Measurements from ENCODE around the gene TREX2. TPM values are rescaled to one million over a fixed set of nuclear protein-coding genes. Genes with fewer than 3 reads are reported as not detected.
A peak's percentile ranks its signal among the peaks of the same experiment; 100 is the strongest.

TREX2 gene
- total and polyA plus RNA-seq, 7 donors = 0.16 to 3.6 (median 1.7) TPM; not detected in 3

DNA sequence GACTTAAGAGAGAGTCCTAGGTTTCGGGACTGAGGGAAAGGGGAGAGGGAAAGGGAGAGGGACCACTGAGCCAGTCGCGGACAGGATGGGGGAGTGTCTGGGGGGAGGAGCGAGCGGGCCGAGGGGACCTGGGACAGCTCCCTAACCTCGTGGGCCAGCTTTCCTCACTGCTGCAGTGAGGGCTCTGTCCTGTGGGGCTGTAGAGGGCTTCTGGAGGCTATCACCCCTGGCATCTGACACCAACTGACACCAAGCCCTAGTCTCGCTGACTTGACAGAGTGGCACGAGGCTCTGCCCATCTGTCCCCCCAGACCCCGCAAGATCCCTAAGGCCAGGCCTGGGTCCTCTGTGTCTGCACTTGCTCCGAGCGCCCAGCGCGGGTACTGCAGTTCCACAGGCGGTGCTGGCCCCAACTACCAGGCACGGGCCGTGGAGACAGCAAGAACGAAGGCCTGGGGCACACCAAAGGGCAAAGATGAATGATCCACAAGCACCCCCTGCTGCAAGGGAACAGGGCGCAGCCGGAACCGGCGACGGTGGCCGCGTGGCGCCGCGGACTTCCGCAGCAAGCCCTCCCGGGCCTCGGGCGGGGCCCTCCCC is 24.1 kb upstream of the TREX2 start:
- no peaks in the 10 kb centered on the region for H3K9me3 ChIP-seq
- TF ChIP-seq, protein P1, sequence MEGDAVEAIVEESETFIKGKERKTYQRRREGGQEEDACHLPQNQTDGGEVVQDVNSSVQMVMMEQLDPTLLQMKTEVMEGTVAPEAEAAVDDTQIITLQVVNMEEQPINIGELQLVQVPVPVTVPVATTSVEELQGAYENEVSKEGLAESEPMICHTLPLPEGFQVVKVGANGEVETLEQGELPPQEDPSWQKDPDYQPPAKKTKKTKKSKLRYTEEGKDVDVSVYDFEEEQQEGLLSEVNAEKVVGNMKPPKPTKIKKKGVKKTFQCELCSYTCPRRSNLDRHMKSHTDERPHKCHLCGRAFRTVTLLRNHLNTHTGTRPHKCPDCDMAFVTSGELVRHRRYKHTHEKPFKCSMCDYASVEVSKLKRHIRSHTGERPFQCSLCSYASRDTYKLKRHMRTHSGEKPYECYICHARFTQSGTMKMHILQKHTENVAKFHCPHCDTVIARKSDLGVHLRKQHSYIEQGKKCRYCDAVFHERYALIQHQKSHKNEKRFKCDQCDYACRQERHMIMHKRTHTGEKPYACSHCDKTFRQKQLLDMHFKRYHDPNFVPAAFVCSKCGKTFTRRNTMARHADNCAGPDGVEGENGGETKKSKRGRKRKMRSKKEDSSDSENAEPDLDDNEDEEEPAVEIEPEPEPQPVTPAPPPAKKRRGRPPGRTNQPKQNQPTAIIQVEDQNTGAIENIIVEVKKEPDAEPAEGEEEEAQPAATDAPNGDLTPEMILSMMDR (IDR thresholded peaks at IDR 0.05) = peak in 1 of 4 experiments; percentile 23
- TF ChIP-seq EP300 (IDR thresholded peaks at IDR 0.05) = no peak
- no peaks in the 10 kb centered on the region for H3K36me3 ChIP-seq
- H3K27ac ChIP-seq = peak overlapping the region; percentile 70 to 86 (median 72)
- peaks cover 0 to 2% (median 0%) of the 10 kb centered on the region in 3 donors for H3K27me3 ChIP-seq
- no peak for DNase-seq
- 0% methylated on average over 32 of the region's 32 CpGs for WGBS, 2 donors
- peak overlapping the region; percentile 41 to 70 (median 62) for H3K4me3 ChIP-seq
- peaks cover 0 to 15% (median 11%) of the 10 kb centered on the region in 4 donors for H3K4me1 ChIP-seq
- intact Hi-C loops (cut with DNase I) = loop anchor here (5.0 to 10.0 kb wide), 2 partner anchors 135 to 528 kb away; partner anchors contain the start of gene ZNF275

DNA sequence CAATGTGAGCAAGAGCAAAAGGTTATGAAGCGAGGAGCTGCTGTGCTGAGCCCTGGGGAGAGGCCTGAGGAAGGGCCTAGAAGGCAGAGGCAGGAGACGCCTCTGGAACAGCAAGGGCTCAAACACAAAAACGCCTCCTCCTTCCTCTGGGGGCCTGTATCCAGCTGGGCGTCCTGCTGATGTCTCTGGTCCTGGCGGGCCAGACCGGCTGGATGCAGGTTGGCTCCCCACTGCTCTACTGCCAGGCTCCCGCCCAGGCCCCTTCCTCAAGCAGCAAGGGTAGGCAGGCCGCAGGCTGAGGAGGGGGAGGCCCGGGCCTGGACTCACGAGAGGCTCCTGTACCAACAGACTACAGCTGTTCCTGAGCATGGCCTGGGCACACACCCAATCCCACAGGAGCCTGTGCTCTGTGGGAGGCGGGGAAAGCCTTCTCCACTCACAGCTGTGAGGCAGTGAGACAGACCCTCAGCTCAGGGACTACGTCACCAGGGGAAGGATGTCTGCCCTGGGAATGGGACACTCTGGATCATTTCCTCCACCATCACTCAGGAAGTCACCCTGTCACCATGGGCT is 22.2 kb upstream of the TREX2 start:
- TF ChIP-seq EP300 (IDR thresholded peaks at IDR 0.05) (no peak), POLR2A (IDR thresholded peaks at IDR 0.05) (no peak), POLR2AphosphoS5 (IDR thresholded peaks at IDR 0.05) (no peak)
- TF ChIP-seq, protein P1 (IDR thresholded peaks at IDR 0.05) = no peak
- H3K27me3 ChIP-seq = peaks cover 0 to 2% (median 0%) of the 10 kb centered on the region in 3 donors
- no peaks in the 10 kb centered on the region for H3K9me3 ChIP-seq
- H3K4me3 ChIP-seq = no peak overlapping the region
- DNase-seq = peak; percentile 84
- 88 to 91% methylated on average over 12 of the region's 12 CpGs for WGBS, 2 donors
- H3K36me3 ChIP-seq = no peaks in the 10 kb centered on the region
- intact Hi-C loops (cut with DNase I) = no loop called here
- H3K4me1 ChIP-seq = peaks cover 0 to 13% (median 11%) of the 10 kb centered on the region in 4 donors
- H3K27ac ChIP-seq = no peak overlapping the region

DNA sequence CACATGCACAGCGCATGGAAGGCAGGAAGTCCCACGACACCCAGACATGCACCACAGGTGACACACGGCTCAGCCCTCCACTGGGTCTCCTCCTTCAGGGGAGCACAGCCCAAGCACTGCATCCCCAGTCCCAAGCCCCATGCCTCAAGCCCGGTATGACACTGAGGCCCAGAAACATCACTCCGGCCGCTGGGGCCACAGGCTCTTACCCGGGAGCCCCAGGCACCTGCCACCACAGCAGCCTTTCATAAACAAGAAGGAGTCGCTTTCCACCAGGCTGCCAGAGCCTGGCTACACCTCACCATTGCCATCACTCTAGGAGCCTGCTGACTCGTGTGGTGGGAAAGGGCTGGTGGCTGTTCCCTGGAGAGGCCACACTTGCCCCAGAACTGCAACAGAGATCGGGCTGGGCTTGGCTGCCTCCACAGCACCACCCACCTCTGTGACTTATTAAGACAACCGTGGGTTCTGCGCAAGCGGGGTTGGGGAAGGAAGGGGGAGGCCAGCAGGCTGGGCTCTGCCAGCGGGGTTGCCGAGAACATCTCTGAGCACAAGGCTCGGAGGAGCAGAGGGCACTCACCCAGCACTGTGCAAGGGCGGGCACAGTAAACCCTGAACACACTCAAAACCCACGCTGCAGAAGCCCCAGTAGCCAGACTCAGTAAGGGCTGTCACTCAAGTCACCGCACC is 20.0 kb upstream of the TREX2 start:
- 91 to 93% methylated on average over 19 of the region's 19 CpGs for WGBS, 2 donors
- intact Hi-C loops (cut with DNase I) = no loop called here
- TF ChIP-seq, protein P1 (IDR thresholded peaks at IDR 0.05) = no peak
- TF ChIP-seq POLR2AphosphoS5 (IDR thresholded peaks at IDR 0.05) (no peak), EP300 (IDR thresholded peaks at IDR 0.05) (no peak), POLR2A (IDR thresholded peaks at IDR 0.05) (no peak)
- no peaks in the 10 kb centered on the region for H3K36me3 ChIP-seq
- no peaks in the 10 kb centered on the region for H3K9me3 ChIP-seq
- peaks cover 0 to 2% (median 0%) of the 10 kb centered on the region in 3 donors for H3K27me3 ChIP-seq
- H3K4me3 ChIP-seq = no peak overlapping the region
- H3K4me1 ChIP-seq = peaks cover 0 to 13% (median 11%) of the 10 kb centered on the region in 4 donors
- no peak overlapping the region for H3K27ac ChIP-seq
- DNase-seq = no peak

DNA sequence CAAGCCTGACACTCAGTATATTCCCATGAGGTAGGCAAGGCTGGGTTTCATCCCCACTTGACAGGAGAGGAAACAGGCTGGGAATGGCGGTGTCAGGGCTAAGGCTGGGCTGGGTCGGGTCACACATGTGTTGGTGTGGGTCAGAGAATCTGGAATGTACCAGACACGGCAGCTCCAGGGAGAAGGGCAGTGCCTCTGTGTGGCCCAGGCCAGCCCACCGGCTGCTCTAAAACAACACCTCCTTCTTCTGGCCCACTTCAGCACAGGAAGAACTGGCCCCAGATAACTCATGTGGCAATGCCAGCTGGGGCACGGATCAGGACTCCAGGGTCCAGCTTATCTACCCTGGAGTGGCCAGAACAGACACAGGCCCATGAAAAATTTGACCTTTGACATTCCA is 18.3 kb upstream of the TREX2 start:
- Histone ChIP-seq H3K36me3 (peaks cover 0 to 2% (median 0%) of the 10 kb centered on the region in 4 donors), H3K9me3 (no peaks in the 10 kb centered on the region), H3K27me3 (no peaks in the 10 kb centered on the region), H3K27ac (no peak overlapping the region), H3K4me1 (peaks cover 0 to 6% (median 3%) of the 10 kb centered on the region in 4 donors), H3K4me3 (no peak overlapping the region)
- 92 to 95% methylated on average over 5 of the region's 5 CpGs for WGBS, 2 donors
- no peak for TF ChIP-seq POLR2AphosphoS5 (IDR thresholded peaks at IDR 0.05)
- TF ChIP-seq POLR2A (IDR thresholded peaks at IDR 0.05) = no peak
- no peak for TF ChIP-seq EP300 (IDR thresholded peaks at IDR 0.05)
- TF ChIP-seq, protein P1 (IDR thresholded peaks at IDR 0.05) = no peak
- intact Hi-C loops (cut with DNase I) = no loop called here
- no peak for DNase-seq
